Sciatic nerve (tissue), 2 donors: Measurements from ENCODE around the gene PDGFB. TPM values are rescaled to one million over a fixed set of nuclear protein-coding genes. Genes with fewer than 3 reads are reported as not detected.

ENCODE experiments used
- ATAC-seq: fragments of 200-7000 bp; cut with Tn5 transposase; one replicate; pipeline ENCODE4 v1.9.1; 2020; ENCODE audit warnings: mild to moderate bottlenecking, moderate library complexity
- DNase-seq: peaks from one replicate; pipeline ENCODE4 v3.0.0-alpha.2; 2020; ENCODE audit warnings: low spot score
- intact Hi-C: fragments of 100-400 bp; cut with DNase I; formaldehyde crosslinking; loops from one replicate; pipeline ENCODE4 v1.14.2; 2022
- total RNA-seq: library from RNA; stranded (reverse); fragmentation: NEBNext Ultra II Directional; extraction: Animal tissue kit (Norgen Biotek cat#: 25700); gene quantifications from one replicate; pipeline ENCODE4 v1.2.1, GENCODE V29; 2021
- donor health status: DM: no; HTN: no; CAD: no.
- donor health status: DM: no; HTN: no; CAD: no.

PDGFB gene
- total RNA-seq, 1 donor from 2014 or later: 24.2 TPM

DNA sequence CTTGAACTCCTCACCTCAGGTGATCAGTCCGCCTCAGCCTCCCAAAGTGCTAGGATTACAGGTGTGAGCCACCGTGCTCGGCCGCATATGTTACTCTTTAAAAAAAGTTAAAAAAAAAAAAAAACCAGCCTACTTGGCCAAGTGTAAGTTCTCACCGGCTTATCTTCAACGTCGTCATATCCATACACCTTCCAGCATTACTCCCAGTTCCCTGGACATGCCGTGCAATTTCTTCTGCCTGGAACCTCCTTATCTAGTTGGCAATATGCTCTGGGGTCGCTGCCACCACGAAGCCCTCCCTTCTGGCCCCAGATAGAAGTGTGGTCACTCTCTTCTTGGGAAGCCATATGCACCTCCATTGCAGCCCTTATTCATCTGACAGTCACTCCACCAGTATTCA is 56.0 kb downstream of the PDGFB start:
- intact Hi-C loops: loop anchor here (5.0 kb wide), 1 partner anchor 43 kb away; no protein-coding TSS in a partner anchor
- DNase-seq: peak; percentile 23

DNA sequence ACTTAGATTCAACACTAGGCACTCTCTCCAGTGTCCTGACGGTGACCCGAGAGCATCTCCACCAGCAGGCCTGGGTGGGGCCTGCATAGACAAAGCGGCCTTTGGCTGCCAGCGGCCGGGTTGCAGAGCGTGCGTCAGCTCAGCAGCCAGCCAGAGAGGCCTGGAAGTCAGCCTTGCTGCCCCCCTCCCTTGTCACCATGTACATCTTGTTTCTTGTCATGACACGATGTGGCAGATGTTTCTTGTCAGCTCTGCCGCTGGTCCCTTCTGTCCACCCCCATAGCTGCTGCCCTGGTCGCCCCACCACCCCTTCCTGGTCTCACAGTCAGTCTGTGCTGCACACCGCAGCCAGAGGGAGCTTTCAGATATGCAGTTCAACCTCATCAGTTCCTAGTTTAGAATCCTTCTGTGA is 59.2 kb downstream of the PDGFB start:
- ATAC-seq: peak; percentile 94
- DNase-seq: peak; percentile 75
- intact Hi-C loops: loop anchor here (5.0 kb wide), 1 partner anchor 47 kb away; no protein-coding TSS in a partner anchor

More for the DNA sequence above, 56.0 kb downstream of the PDGFB start:
- no peak for ATAC-seq

GRCh38 chr22:39184586-39185577 is 59.9 kb downstream of the PDGFB start:
- peak; percentile 51 for DNase-seq
- no peak for ATAC-seq
- intact Hi-C loops: loop anchor here (5.0 kb wide), 1 partner anchor 47 kb away; no protein-coding TSS in a partner anchor

GRCh38 chr22:39183991-39184585 is 60.7 kb downstream of the PDGFB start:
- DNase-seq: peak; percentile 60
- no peak for ATAC-seq
- intact Hi-C loops: no loop called here

DNA sequence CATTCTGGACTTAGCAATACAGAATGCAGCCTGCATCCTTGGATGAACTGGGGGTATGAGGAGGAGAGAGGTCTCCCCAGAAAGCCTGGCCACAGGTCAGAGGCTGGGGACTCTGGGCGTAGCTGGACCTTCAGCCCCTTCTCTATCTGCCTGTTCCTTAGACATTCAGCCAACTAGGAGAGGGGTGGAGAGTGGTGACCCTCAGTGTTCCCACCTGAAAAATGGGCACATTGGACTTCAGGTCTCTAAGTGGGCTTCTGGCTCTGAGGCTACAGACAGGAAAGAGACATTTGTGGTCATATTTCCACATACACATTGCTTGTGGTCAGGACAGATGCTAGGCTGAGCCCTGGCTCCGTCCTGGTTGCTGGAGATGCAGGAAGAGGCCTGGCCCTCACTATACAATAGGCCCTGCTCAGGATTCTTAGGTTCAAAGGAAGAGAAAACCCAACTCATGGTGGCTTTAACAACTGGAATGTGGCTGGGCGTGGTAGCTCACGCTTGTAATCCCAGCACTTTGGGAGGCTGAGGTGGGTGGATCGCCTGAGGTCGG is 62.2 kb downstream of the PDGFB start:
- DNase-seq (peak; percentile 32), ATAC-seq (no peak)
- intact Hi-C loops: no loop called here

GRCh38 chr22:39181778-39182177 is 63.0 kb downstream of the PDGFB start:
- ATAC-seq (no peak), DNase-seq (peak; percentile 38)
- intact Hi-C loops: no loop called here

DNA sequence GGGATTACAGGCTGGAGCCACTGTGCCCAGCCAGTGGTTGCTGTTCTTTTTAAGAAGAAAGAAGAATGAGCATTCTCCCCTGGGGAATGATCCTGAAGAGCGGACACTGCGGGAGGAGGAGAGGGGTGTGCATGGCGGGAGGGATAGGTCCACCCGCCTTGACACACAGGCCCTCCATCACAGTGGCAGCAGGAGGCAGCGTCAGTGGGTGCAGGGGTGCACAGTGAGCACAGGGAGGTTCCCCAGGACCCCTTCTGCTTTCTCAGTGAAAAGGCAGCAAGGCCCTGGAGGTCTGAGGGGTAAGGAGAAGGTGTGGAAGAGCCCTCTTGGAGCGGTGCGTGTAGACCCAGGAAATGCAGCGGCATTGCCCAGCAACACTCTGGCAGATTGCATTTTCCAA is 63.4 kb downstream of the PDGFB start:
- intact Hi-C loops: no loop called here
- ATAC-seq (no peak), DNase-seq (peak; percentile 30)

GRCh38 chr22:39179841-39180335 is 64.9 kb downstream of the PDGFB start:
- peak; percentile 53 for DNase-seq
- ATAC-seq: no peak
- intact Hi-C loops: loop anchor here (10.0 kb wide), 1 partner anchor 345 kb away; the partner anchor contains the start of gene ATF4

- DNase-seq: peak; percentile 51
- ATAC-seq: no peak
- intact Hi-C loops: loop anchor here (10.0 kb wide), 1 partner anchor 345 kb away; the partner anchor contains the start of gene ATF4
Observed at GRCh38 chr22:39179401-39179827, 65.4 kb downstream of the PDGFB start.

- no peak for ATAC-seq
- intact Hi-C loops: loop anchor here (10.0 kb wide), 1 partner anchor 346 kb away; the partner anchor contains the start of gene ATF4
- DNase-seq: peak; percentile 53
Observed at GRCh38 chr22:39178206-39179111, 66.3 kb downstream of the PDGFB start.

- DNase-seq (peak; percentile 58), ATAC-seq (no peak)
- intact Hi-C loops: loop anchor here (10.0 kb wide), 1 partner anchor 347 kb away; the partner anchor contains the start of gene ATF4
Observed at GRCh38 chr22:39177791-39178190, 67.0 kb downstream of the PDGFB start.

DNA sequence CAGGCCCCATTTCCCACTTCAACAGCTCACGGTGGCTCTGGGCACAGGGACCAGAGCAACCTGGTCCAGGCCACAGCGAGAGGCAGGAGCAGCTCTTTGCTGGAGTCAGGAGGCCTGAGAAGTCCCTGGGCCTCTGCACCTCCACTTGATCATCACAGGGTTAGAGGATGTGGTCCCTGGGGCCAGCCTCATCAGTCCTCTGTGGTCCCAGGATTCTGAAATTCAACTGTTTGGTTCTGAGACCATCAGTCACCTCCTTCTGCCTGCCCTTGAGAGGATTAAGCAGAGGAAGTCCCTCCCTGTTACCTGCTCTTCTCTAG is 67.4 kb downstream of the PDGFB start:
- no peak for DNase-seq
- no peak for ATAC-seq
- intact Hi-C loops: loop anchor here (10.0 kb wide), 1 partner anchor 347 kb away; the partner anchor contains the start of gene ATF4

DNA sequence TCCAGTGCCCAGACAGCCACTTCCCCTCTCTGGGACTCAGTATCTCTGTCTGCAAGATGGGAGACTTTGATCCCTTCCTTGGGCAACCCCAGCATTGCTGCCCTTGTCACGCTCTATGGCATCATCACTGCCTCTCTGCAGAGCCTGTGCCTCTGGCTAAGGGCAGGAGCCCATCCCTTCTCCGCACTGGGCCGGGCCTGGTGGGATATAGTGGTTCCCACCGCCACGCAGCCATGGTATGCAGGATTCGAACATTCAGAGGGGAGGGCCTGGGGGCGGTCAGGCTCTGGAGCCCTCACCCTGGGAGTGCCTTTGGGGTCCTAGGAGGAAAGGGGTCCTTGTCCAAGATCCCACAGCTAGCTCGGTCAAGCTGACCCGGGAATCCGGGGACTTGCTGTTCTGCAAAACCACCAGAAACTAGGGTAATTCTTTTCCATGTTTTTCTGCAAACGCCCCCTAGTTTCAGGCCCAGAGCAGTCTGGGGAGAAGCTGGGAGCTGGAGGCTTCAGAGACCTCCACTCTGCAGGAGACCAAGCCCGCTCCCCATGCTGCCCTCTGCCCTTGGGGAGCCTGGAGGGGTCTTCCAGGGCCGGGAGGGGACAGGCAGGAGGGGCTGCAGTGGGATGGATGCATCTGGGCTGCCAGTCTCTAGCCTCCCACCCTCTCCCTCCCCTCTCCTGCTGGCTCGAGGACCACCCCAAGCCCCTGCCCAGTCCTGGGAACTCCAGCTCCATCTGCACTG is 67.9 kb downstream of the PDGFB start:
- intact Hi-C loops: loop anchor here (10.0 kb wide), 1 partner anchor 348 kb away; the partner anchor contains the start of gene ATF4
- DNase-seq (peak; percentile 64), ATAC-seq (no peak)

DNA sequence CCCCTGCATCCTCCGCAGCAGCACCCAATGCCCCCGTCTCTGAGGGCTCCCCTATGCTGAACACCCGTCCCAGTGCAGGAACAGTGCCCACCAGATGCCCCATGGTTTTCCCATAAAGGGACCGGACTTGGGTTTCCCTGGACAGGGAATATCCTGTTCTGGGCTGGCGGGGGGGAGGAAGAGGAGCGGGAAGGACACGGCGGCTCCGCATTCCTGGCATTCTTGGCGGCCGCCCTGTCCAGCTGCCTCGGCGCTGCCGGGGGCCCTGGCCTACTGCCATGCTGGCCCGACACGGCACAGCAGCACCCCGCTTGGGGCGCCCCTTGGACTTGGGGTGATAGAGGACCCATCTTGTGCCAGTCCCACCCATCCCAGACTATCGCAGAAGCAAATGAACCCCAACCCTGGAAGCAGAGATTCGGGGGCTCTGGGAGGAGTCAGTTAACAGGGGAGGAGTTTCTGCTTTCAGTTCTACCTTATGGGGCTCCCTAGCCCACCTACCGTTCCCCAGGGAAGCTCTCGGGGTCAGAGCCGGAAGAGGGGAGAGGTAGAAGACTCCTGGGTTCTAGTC is 68.6 kb downstream of the PDGFB start:
- ATAC-seq (peak; percentile 64), DNase-seq (peak; percentile 78)
- intact Hi-C loops: loop anchor here (10.0 kb wide), 1 partner anchor 349 kb away; the partner anchor contains the start of gene ATF4

- DNase-seq (peak; percentile 62), ATAC-seq (peak; percentile 2)
- intact Hi-C loops: loop anchor here (10.0 kb wide), 1 partner anchor 349 kb away; the partner anchor contains the start of gene ATF4
Observed at GRCh38 chr22:39175353-39176142, 69.2 kb downstream of the PDGFB start.
